GM12873 (cell line): Measurements from ENCODE around the gene USP22.

Experiments used
- TF ChIP-seq, protein P1 (sequence below): IDR thresholded peaks from 2 replicates; pipeline ENCODE4 v1.5.1; 2012; ENCODE audit warnings: low read depth, mild to moderate bottlenecking, moderate library complexity, low read length, control low read depth; ENCODE audit not compliant: insufficient read depth; ENCODE audit errors: missing control alignments

Gene USP22

DNA sequence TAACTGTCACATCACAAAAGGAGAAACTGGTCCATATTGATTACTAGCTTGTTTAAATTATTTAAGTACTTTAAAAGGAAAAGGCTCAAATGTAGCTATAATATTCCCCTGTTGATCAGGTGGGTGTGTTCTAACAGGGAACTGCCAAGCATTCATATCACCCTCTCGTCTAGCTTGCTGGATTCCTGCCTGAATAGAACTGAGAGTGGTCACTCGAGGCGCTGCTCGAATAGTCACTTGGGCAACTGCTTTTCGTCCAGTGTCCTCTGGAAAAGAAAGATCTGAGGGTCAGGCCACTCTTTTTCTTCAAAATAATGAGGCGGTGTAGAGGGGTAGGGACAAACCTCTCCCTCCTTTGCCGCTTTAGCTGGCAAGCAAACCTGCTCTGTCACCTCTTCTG is 36.4 kb upstream of the USP22 start:
- TF ChIP-seq, protein P1, sequence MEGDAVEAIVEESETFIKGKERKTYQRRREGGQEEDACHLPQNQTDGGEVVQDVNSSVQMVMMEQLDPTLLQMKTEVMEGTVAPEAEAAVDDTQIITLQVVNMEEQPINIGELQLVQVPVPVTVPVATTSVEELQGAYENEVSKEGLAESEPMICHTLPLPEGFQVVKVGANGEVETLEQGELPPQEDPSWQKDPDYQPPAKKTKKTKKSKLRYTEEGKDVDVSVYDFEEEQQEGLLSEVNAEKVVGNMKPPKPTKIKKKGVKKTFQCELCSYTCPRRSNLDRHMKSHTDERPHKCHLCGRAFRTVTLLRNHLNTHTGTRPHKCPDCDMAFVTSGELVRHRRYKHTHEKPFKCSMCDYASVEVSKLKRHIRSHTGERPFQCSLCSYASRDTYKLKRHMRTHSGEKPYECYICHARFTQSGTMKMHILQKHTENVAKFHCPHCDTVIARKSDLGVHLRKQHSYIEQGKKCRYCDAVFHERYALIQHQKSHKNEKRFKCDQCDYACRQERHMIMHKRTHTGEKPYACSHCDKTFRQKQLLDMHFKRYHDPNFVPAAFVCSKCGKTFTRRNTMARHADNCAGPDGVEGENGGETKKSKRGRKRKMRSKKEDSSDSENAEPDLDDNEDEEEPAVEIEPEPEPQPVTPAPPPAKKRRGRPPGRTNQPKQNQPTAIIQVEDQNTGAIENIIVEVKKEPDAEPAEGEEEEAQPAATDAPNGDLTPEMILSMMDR: no peak

DNA sequence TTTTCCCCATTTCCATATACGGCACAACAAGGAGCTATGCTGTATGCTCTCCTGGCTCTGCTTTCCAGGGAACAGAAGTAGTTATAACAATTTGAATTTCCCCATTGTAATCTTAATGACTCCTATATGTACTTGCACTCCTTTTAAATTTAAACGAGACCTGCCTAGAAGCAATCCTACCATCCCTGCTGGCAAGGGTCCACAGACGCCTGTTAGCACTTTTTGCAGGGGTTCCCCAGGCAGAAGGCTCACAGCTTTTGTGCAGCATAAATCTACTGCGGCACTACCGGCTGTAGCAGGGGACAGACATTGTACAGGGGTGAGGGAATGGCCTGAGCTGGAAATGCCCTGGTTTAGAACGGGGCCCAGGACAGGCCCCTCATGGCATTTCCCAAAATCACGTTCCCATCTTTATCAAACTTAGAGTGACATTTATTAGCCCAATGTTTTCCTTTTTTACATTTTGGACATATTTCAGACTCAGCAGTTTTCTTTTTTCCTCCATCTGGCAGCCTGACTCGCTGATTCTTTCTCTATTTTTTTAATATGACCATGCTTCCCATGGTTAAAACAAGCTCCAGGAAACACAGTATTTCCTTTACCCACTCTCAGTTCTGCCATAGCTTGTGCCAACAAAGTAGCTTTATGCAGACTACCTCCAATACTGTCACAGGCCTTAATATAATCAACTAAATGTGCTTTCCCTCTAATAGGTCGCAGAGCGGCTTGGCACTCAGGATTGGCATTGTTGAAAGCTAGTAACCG is 35.4 kb upstream of the USP22 start:
- TF ChIP-seq, protein P1: no peak

DNA sequence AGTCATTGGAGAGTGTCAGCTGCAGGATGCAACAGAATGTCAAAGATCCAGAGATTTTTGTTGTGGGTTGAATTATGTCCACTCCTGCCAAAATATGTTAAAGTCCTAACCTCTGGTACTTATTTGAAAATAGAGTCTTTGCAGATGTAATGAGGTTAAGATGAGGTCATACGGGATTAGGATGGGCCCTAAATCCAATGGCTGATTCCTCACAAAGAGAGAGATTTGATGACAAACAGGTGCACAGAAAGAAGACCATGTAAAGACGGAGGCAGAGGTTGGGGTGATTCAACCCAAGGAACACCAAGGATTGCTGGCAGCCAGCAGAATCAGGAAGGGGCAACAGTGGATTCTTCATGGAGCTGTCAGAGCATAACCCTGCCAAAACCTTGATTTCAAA is 34.5 kb upstream of the USP22 start:
- TF ChIP-seq, protein P1: no peak

DNA sequence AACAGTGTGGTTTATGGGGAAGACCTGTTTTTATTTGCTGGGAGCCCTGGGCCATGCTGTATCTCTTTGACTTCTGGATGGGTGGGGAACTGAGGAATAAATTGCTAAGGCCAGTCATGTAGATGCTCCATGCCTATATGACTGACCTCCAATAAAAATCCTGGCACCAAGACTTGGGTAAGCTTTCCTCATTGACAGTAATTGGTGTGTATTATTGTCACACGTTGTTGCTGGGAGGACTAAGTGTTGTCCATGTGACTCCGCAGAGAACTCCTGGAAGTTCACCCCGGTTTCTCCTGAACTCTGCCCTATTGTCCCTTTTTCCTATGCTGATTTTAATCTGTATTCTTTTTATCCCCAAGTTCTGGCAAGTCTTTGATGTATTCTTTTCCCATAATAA is 33.4 kb upstream of the USP22 start:
- TF ChIP-seq, protein P1: no peak

DNA sequence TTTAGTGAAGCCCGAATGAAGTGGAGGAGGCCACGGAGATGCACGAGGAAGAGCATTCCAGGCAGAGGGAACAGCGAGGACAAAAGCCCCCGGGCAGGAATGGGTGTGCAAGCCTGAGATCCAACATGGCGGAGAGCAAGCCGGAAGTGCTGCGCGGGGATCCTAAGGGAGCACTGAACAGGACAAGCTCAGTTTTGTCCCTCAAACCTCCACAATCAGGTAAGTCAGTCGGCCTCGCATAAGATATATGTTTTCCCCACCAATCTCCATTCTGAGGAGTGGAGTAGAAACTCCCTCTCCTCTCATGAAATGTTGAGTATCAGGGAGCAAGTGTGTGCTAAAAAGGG is 32.9 kb upstream of the USP22 start:
- TF ChIP-seq, protein P1: no peak

DNA sequence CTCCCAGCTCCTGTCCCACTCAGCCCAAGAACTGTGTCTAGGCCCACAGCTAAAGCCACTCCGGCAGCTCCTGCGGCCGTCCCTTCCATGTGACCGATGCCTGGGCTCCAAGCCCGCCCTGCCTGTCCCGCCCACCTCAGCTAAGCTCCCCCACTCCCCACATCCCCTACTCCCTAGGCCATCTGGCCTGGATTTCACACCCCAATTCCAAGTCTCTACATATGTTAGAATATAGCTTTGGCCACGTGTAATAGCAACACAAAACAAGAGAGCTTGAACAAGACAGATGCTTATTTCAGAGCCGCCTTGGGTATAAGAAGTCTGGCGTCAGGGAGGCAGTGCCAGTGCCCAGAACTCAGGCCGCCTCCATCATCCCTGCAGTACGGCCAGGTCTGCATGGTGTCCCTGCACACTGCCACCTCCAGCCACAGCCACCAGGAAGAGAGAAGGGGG is 30.0 kb upstream of the USP22 start:
- TF ChIP-seq, protein P1: no peak

DNA sequence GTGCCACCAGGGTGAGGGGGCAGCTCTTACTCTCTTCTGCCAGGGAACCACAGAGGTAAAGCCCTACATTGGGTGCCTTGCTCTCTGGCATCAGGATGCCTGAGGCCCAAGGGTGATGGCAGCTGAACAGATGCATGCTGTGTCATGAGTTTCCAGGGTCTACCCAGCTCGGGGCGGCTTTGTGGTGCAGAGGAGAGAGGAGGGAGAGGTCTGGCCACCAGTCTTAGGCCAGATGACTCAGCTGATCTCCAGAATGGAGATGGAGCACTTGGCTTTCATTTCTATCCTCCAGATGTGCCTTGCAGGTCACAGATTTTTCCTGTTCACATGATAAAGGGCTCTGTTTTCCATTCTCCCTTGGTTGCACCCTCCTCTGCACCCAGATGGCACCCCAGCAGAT is 23.6 kb upstream of the USP22 start:
- TF ChIP-seq, protein P1: no peak
